Esophagus muscularis mucosa (tissue), 4 donors: Measurements from ENCODE around the gene CST9L.
"Not testable (repeated sequence)": the region's sequence is repeated elsewhere in the genome, so short reads cannot be mapped to it uniquely, and the experiment has no call there.

Source experiments
- EP300 ChIP-seq: sonication (generic); formaldehyde crosslinking; IDR thresholded peaks from one replicate; pipeline ENCODE4 v1.6.1; 2017; ENCODE audit warnings: antibody characterized with exemption
- POLR2A ChIP-seq: fragments of 450-650 bp; IDR thresholded peaks from one replicate; pipeline ENCODE4 v1.6.1; 2017; ENCODE audit warnings: antibody characterized with exemption, moderate library complexity, mild to moderate bottlenecking, low read depth
- POLR2AphosphoS5 ChIP-seq, 2 donors: sonication (generic); formaldehyde crosslinking; IDR thresholded peaks; one replicate each; pipeline ENCODE4 v1.6.1; 2017; ENCODE audit warnings: antibody characterized with exemption in 2 of 2
- TF ChIP-seq, protein P1 (sequence below), 3 experiments: fragments of 200-600 bp in 2 of 3; fragments of 450-650 bp in 1 of 3; sonication (generic) in 2 of 3; IDR thresholded peaks; one replicate each; pipeline ENCODE4 v1.5.1; 2017 to 2019; ENCODE audit warnings: antibody characterized with exemption in 3 of 3, mild to moderate bottlenecking in 2 of 3, moderate library complexity in 1 of 3

DNA sequence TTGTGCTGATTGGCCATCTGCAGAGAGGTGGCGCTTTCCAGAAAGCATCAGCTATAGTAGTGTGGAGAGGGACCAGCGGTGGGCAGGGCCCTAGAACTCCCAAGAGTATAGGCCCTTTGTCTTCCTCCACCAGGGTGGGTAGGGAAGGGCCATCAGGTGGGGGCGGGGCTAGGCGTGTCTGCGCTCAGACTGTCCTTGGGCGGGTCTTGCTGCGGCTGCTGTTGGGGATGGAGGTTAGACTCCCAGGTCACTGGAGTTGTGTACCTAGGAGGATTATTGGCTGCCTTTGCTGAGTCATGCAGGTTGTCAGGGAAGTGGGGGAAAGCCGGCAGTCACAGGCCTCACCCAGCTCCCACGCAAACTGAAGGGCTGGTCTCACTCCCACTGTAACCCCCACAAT is 13.5 kb upstream of the CST9L start:
- TF ChIP-seq POLR2AphosphoS5 (IDR thresholded peaks at IDR 0.05); POLR2A; EP300: not testable (repeated sequence)
- TF ChIP-seq, protein P1, sequence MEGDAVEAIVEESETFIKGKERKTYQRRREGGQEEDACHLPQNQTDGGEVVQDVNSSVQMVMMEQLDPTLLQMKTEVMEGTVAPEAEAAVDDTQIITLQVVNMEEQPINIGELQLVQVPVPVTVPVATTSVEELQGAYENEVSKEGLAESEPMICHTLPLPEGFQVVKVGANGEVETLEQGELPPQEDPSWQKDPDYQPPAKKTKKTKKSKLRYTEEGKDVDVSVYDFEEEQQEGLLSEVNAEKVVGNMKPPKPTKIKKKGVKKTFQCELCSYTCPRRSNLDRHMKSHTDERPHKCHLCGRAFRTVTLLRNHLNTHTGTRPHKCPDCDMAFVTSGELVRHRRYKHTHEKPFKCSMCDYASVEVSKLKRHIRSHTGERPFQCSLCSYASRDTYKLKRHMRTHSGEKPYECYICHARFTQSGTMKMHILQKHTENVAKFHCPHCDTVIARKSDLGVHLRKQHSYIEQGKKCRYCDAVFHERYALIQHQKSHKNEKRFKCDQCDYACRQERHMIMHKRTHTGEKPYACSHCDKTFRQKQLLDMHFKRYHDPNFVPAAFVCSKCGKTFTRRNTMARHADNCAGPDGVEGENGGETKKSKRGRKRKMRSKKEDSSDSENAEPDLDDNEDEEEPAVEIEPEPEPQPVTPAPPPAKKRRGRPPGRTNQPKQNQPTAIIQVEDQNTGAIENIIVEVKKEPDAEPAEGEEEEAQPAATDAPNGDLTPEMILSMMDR (IDR thresholded peaks at IDR 0.05): not testable (repeated sequence)
